ENCODE results near the gene RPS3.
"Not testable (repeated sequence)": the region's sequence is repeated elsewhere in the genome, so short reads cannot be mapped to it uniquely, and the experiment has no call there.

DNA sequence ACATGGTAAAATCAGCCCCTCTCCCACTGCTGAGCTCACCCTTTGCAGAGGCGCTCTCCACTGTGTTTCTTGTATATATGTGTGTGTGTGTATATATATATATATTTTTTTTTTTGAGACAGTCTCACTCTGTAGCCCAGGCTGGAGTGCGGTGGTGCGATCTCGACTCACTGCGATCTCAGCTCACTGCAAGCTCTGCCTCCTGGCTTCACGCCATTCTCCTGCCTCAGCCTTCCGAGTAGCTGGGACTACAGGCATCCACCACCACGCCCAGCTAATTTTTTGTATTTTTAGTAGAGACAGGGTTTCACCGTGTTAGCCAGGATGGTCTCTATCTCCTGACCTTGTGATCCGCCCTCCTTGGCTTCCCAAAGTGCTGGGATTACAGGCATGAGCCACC, 13.8 kb downstream of the RPS3 start:
- not testable (repeated sequence) for TF ChIP-seq L3MBTL2 (conservative IDR thresholded peaks at IDR 0.05); HDGF (IDR thresholded peaks at IDR 0.05; ENCODE audit: borderline replicate concordance); ELF4 (IDR thresholded peaks at IDR 0.05); BHLHE40 (IDR thresholded peaks at IDR 0.05; ENCODE audit: borderline replicate concordance); SP1 (IDR thresholded peaks at IDR 0.05)

All from HEK293T (cell line).